GM21447 (cell line): Measurements from ENCODE around the gene KIAA0232.
"Not testable (repeated sequence)": the region's sequence is repeated elsewhere in the genome, so short reads cannot be mapped to it uniquely, and the experiment has no call there.

Experiments used
- ATAC-seq: cut with Tn5 transposase; IDR thresholded peaks from one replicate; pipeline ENCODE4 v1.9.1; 2021; ENCODE audit not compliant: unreplicated experiment

Gene KIAA0232

GRCh38 chr4:6754481-6755087 lies 27.9 kb upstream of the KIAA0232 start:
- no peak for ATAC-seq

GRCh38 chr4:6755088-6755753 lies 27.3 kb upstream of the KIAA0232 start:
- no peak for ATAC-seq

- ATAC-seq = not testable (repeated sequence)
Measured at GRCh38 chr4:6756345-6756744, 26.2 kb upstream of the KIAA0232 start.

- no peak for ATAC-seq
Measured at GRCh38 chr4:6758728-6759127, 23.8 kb upstream of the KIAA0232 start.

- no peak for ATAC-seq
Measured at GRCh38 chr4:6760865-6761264, 21.7 kb upstream of the KIAA0232 start.

GRCh38 chr4:6761649-6762615 lies 20.6 kb upstream of the KIAA0232 start:
- no peak for ATAC-seq

- no peak for ATAC-seq
Measured at GRCh38 chr4:6763330-6763851, 19.1 kb upstream of the KIAA0232 start.

GRCh38 chr4:6764976-6765620 lies 17.4 kb upstream of the KIAA0232 start:
- ATAC-seq = no peak

- no peak for ATAC-seq
Measured at GRCh38 chr4:6765703-6766102, 16.8 kb upstream of the KIAA0232 start.

GRCh38 chr4:6767386-6767747 lies 15.2 kb upstream of the KIAA0232 start:
- ATAC-seq = no peak

- ATAC-seq = no peak
Measured at GRCh38 chr4:6767748-6768538, 14.6 kb upstream of the KIAA0232 start.

- ATAC-seq = no peak
Measured at GRCh38 chr4:6768539-6768905, 14.0 kb upstream of the KIAA0232 start.

- no peak for ATAC-seq
Measured at GRCh38 chr4:6769233-6769988, 13.1 kb upstream of the KIAA0232 start.

GRCh38 chr4:6769989-6770420 lies 12.5 kb upstream of the KIAA0232 start:
- no peak for ATAC-seq

GRCh38 chr4:6770581-6771228 lies 11.8 kb upstream of the KIAA0232 start:
- ATAC-seq = no peak

- no peak for ATAC-seq
Measured at GRCh38 chr4:6771229-6771671, 11.3 kb upstream of the KIAA0232 start.

- no peak for ATAC-seq
Measured at GRCh38 chr4:6772223-6772928, 10.2 kb upstream of the KIAA0232 start.

- no peak for ATAC-seq
Measured at GRCh38 chr4:6773106-6773505, 9.4 kb upstream of the KIAA0232 start.
